ENCODE results near the gene GRIK3.
"Not testable (repeated sequence)": the region's sequence is repeated elsewhere in the genome, so short reads cannot be mapped to it uniquely, and the experiment has no call there.

The GRIK3 gene

GRCh38 chr1:37034121-37035013 lies at the start of gene GRIK3:
Gene GRIK3, minus strand, starts transcription at chr1:37034515. Its CDS starts 407 bp downstream, at chr1:37034108.
- DNase-seq: no peak

- no peak for DNase-seq
These were observed 49.7 kb upstream of the GRIK3 start for GRCh38 chr1:37084013-37084412.

- no peak for DNase-seq
These were observed 49.3 kb upstream of the GRIK3 start for GRCh38 chr1:37083603-37084002.

- DNase-seq: not testable (repeated sequence)
These were observed 46.1 kb upstream of the GRIK3 start for GRCh38 chr1:37080296-37080986.

GRCh38 chr1:37078866-37079265 lies 44.6 kb upstream of the GRIK3 start:
- DNase-seq: no peak

- DNase-seq: no peak
These were observed 41.9 kb upstream of the GRIK3 start for GRCh38 chr1:37076168-37076567.

- no peak for DNase-seq
These were observed 39.6 kb upstream of the GRIK3 start for GRCh38 chr1:37073854-37074379.

GRCh38 chr1:37073152-37073853 lies 39.0 kb upstream of the GRIK3 start:
- DNase-seq: no peak

- DNase-seq: no peak
These were observed 37.5 kb upstream of the GRIK3 start for GRCh38 chr1:37071829-37072228.

- DNase-seq: no peak
These were observed 35.8 kb upstream of the GRIK3 start for GRCh38 chr1:37070126-37070525.

- DNase-seq: no peak
These were observed 35.1 kb upstream of the GRIK3 start for GRCh38 chr1:37069406-37069805.

GRCh38 chr1:37068897-37069296 lies 34.6 kb upstream of the GRIK3 start:
- DNase-seq: no peak

- no peak for DNase-seq
These were observed 33.9 kb upstream of the GRIK3 start for GRCh38 chr1:37068260-37068659.

GRCh38 chr1:37064039-37064438 lies 29.7 kb upstream of the GRIK3 start:
- DNase-seq: no peak

- DNase-seq: no peak
These were observed 25.0 kb upstream of the GRIK3 start for GRCh38 chr1:37059346-37059745.

- DNase-seq: no peak
These were observed 24.2 kb upstream of the GRIK3 start for GRCh38 chr1:37058424-37058988.

GRCh38 chr1:37056325-37056724 lies 22.0 kb upstream of the GRIK3 start:
- DNase-seq: peak; percentile 16 to 39

- DNase-seq: no peak
These were observed 21.3 kb upstream of the GRIK3 start for GRCh38 chr1:37055631-37056030.

- DNase-seq: no peak
These were observed 18.9 kb upstream of the GRIK3 start for GRCh38 chr1:37053173-37053572.

GRCh38 chr1:37052120-37052519 lies 17.8 kb upstream of the GRIK3 start:
- no peak for DNase-seq

- DNase-seq: no peak
These were observed 17.0 kb upstream of the GRIK3 start for GRCh38 chr1:37051346-37051745.

GRCh38 chr1:37047542-37047941 lies 13.2 kb upstream of the GRIK3 start:
- no peak for DNase-seq

- no peak for DNase-seq
These were observed 8.8 kb upstream of the GRIK3 start for GRCh38 chr1:37043101-37043500.
